HepG2 (cell line): Measurements from ENCODE around the gene ENDOG. TPM values are rescaled to one million over a fixed set of nuclear protein-coding genes. Genes with fewer than 3 reads are reported as not detected.
A peak's percentile ranks its signal among the peaks of the same experiment; 100 is the strongest.

Source experiments
- EED ChIP-seq: sonication (generic); formaldehyde crosslinking; IDR thresholded peaks from 2 replicates; pipeline ENCODE4 v1.5.0; 2020; ENCODE audit warnings: mild to moderate bottlenecking, missing genetic modification reagents
- FOXK2 ChIP-seq: fragments of 450-650 bp; IDR thresholded peaks from 2 replicates; pipeline ENCODE4 v1.6.1; 2016
- KDM5A ChIP-seq: fragments of 200-600 bp; sonication (generic); IDR thresholded peaks from 2 replicates; pipeline ENCODE4 v1.7.0; 2018; ENCODE audit warnings: antibody characterized with exemption, mild to moderate bottlenecking, low read length, borderline replicate concordance
- KLF16 ChIP-seq, 2 experiments: sonication (generic) in 1 of 2; formaldehyde crosslinking in 1 of 2; IDR thresholded peaks; 2 replicates each; pipeline versions ENCODE4 v1.6.1 to v1.8.0; 2016 to 2023; ENCODE audit warnings: missing genetic modification reagents in 2 of 2, missing compliant biosample characterization in 1 of 2
- RBFOX2 ChIP-seq: fragments of 200-400 bp; formaldehyde crosslinking; IDR thresholded peaks from 2 replicates; pipeline ENCODE4 v1.6.1; 2017; ENCODE audit warnings: low read depth, mild to moderate bottlenecking, low read length
- SNAI1 ChIP-seq: sonication (generic); formaldehyde crosslinking; IDR thresholded peaks from 2 replicates; pipeline ENCODE4 v1.5.0; 2020; ENCODE audit warnings: mild to moderate bottlenecking, missing genetic modification reagents, borderline replicate concordance
- ZNF256 ChIP-seq: sonication (generic); formaldehyde crosslinking; conservative IDR thresholded peaks from 2 replicates; pipeline ENCODE4 v1.4.0; 2020; ENCODE audit warnings: missing genetic modification reagents
- ZNF260 ChIP-seq: sonication (generic); formaldehyde crosslinking; IDR thresholded peaks from 2 replicates; pipeline ENCODE4 v1.4.0; 2020; ENCODE audit warnings: missing genetic modification reagents, low read depth, mild to moderate bottlenecking, borderline replicate concordance
- ZNF619 ChIP-seq: sonication (generic); formaldehyde crosslinking; IDR thresholded peaks from 2 replicates; pipeline ENCODE4 v1.4.0; 2020; ENCODE audit warnings: mild to moderate bottlenecking, missing genetic modification reagents
- ZNF674 ChIP-seq: sonication (generic); formaldehyde crosslinking; IDR thresholded peaks from 2 replicates; pipeline ENCODE4 v1.5.0; 2020; ENCODE audit warnings: low read depth, mild to moderate bottlenecking, missing genetic modification reagents
- polyA plus RNA-seq, 8 experiments: library from polyadenylated mRNA; depleted of rRNA in 3 of 8; stranded (reverse) in 7 of 8; unstranded in 1 of 8; fragments of >200 nt; fragmentation: Illumina TruSeq in 4 of 8; extraction: Trizol in 4 of 8; gene quantifications; 2 replicates each; pipeline versions ENCODE4 v1.2.1 to v1.2.3, GENCODE V29; 2011 to 2016; ENCODE audit warnings: low read depth in 4 of 8, missing spikeins in 1 of 8, mixed read lengths in 1 of 8; ENCODE audit not compliant: insufficient read depth in 1 of 8
- total RNA-seq, 5 experiments: library from RNA; depleted of rRNA; stranded (reverse); fragments of >200 nt; fragmentation: Illumina TruSeq; extraction: Trizol; gene quantifications; 2 replicates each; pipeline ENCODE4 v1.2.3, GENCODE V29; 2016; ENCODE audit warnings: low read depth in 1 of 5
- TF ChIP-seq, protein P1 (sequence below): sonication (generic); formaldehyde crosslinking; IDR thresholded peaks from 2 replicates; pipeline ENCODE4 v1.4.0; 2020; ENCODE audit warnings: mild to moderate bottlenecking, missing genetic modification reagents
- TF ChIP-seq, protein P2 (sequence below): IDR thresholded peaks from 2 replicates; pipeline ENCODE4 v1.6.1; 2018; ENCODE audit warnings: missing genetic modification reagents, mild to moderate bottlenecking, missing compliant biosample characterization
- TF ChIP-seq, protein P3 (sequence below): sonication (generic); formaldehyde crosslinking; IDR thresholded peaks from 2 replicates; pipeline ENCODE4 v1.4.0; 2020; ENCODE audit warnings: mild to moderate bottlenecking, missing genetic modification reagents
- TF ChIP-seq, protein P4 (sequence below): sonication (generic); formaldehyde crosslinking; IDR thresholded peaks from 2 replicates; pipeline ENCODE4 v1.4.0; 2020; ENCODE audit warnings: mild to moderate bottlenecking, low read depth, missing genetic modification reagents
- TF ChIP-seq, protein P5 (sequence below): sonication (generic); formaldehyde crosslinking; IDR thresholded peaks from 2 replicates; pipeline ENCODE4 v1.4.0; 2020; ENCODE audit warnings: missing genetic modification reagents

Gene ENDOG
- total and polyA plus RNA-seq, 2 of the 13 experiments (the other 11 are each of a cell fraction or from before 2014, with no cell fraction given), result 26.3 to 28.8 TPM

DNA sequence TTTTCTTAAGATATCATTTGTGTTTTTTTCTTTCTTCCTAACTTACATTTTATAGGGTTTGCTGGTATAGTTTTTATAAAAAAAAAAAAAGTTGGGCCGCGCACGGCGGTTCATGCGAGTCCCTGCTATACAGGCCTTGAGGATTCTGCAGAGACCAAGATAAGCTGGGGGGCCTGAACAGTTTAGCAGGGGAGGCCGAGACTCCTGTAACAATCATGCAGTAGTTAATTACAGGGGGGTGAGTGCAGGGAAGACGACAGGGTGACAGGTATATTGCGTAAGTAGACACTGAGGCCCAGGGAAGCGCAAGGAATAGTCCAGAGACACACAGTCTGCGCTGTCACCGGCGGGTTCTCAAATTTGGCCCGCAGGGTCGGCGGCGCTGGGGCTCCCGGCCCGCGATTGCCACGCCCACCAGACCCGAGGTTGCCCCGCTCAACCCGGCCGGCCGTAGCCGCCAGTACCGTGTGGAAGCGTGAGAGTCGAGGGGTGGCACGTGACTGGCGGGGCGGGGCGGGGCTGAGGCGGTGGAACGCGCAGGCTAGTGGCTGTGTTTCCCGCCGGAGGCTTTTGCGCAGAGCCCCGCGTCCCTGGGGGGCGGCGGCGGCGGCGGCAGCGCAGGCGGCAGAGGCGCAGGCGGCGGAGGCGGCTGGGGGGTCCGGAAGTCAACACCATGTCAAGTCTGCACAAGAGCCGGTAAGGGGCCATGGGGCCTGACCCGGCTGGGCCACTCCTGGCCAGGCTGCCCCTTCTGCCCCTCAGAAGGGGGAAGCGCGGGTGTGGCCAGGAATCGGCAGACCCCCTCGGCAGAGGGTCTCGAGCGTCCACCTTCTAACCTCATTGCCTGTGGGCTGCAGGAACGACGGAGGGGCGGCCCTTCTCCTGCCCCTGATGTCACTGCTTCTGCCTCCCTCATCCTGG is 31.4 kb upstream of the ENDOG start, which contains the start of gene TBC1D13 (continued):
- TF ChIP-seq, protein P1, sequence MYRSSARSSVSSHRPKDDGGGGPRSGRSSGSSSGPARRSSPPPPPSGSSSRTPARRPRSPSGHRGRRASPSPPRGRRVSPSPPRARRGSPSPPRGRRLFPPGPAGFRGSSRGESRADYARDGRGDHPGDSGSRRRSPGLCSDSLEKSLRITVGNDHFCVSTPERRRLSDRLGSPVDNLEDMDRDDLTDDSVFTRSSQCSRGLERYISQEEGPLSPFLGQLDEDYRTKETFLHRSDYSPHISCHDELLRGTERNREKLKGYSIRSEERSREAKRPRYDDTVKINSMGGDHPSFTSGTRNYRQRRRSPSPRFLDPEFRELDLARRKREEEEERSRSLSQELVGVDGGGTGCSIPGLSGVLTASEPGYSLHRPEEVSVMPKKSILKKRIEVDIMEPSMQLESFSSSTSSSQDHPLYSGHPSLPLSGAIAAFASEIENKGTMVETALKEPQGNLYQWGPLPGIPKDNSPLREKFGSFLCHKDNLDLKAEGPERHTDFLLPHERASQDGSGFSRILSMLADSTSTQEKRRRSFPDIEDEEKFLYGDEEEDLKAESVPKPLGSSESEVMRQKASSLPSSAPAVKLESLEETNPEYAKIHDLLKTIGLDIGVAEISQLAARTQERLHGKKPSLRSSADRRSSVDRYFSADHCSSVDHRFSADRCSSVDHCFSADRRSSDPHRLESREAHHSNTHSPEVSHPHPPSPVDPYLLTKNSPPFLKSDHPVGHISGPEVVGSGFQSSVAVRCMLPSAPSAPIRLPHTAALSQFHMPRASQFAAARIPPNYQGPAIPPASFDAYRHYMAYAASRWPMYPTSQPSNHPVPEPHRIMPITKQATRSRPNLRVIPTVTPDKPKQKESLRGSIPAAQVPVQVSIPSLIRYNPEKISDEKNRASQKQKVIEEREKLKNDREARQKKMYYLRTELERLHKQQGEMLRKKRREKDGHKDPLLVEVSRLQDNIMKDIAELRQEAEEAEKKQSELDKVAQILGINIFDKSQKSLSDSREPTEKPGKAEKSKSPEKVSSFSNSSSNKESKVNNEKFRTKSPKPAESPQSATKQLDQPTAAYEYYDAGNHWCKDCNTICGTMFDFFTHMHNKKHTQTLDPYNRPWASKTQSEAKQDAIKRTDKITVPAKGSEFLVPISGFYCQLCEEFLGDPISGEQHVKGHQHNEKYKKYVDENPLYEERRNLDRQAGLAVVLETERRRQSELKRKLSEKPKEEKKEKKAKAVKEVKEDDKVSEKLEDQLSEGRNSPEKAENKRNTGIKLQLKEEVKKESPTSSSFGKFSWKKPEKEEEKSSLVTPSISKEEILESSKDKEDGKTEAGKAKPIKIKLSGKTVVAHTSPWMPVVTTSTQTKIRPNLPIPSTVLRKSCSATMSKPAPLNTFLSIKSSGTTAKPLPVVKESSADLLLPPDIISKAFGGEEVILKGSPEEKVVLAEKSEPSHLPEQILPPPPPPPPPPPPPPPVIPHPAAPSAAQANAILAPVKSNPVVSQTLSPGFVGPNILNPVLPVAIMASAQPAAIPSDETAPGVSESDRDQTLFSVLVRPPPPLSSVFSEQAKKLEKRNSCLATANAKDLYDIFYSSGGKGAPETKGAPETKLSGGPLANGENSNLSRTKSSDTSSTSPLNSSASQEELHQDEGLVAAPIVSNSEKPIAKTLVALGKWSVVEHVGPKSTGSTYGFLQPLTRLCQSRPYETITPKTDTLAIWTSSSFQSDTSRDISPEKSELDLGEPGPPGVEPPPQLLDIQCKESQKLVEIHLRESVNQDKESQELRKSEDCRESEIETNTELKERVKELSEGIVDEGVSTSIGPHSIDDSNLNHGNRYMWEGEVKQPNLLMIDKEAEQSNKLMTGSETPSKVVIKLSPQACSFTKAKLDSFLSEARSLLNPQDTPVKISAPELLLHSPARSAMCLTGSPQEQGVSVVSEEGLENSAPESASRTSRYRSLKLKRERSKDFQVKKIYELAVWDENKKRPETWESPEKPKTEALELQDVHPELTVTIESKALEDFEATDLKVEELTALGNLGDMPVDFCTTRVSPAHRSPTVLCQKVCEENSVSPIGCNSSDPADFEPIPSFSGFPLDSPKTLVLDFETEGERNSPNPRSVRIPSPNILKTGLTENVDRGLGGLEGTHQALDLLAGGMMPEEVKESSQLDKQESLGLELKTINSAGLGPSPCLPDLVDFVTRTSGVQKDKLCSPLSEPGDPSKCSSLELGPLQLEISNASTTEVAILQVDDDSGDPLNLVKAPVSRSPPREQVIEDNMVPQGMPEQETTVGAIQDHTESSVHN (CRISPR knock-in tag), result peak; percentile 73; the same call in 1 of the 2 replicates
- TF ChIP-seq, protein P2, sequence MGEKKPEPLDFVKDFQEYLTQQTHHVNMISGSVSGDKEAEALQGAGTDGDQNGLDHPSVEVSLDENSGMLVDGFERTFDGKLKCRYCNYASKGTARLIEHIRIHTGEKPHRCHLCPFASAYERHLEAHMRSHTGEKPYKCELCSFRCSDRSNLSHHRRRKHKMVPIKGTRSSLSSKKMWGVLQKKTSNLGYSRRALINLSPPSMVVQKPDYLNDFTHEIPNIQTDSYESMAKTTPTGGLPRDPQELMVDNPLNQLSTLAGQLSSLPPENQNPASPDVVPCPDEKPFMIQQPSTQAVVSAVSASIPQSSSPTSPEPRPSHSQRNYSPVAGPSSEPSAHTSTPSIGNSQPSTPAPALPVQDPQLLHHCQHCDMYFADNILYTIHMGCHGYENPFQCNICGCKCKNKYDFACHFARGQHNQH (CRISPR knock-in tag), result peak; percentile 98
- TF ChIP-seq SNAI1 (CRISPR knock-in tag), result peak; percentile 77; the same call in 1 of the 2 replicates
- TF ChIP-seq, protein P3, sequence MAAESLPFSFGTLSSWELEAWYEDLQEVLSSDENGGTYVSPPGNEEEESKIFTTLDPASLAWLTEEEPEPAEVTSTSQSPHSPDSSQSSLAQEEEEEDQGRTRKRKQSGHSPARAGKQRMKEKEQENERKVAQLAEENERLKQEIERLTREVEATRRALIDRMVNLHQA (CRISPR knock-in tag), result no peak
- TF ChIP-seq ZNF619, result peak; percentile 94
- TF ChIP-seq, protein P4, sequence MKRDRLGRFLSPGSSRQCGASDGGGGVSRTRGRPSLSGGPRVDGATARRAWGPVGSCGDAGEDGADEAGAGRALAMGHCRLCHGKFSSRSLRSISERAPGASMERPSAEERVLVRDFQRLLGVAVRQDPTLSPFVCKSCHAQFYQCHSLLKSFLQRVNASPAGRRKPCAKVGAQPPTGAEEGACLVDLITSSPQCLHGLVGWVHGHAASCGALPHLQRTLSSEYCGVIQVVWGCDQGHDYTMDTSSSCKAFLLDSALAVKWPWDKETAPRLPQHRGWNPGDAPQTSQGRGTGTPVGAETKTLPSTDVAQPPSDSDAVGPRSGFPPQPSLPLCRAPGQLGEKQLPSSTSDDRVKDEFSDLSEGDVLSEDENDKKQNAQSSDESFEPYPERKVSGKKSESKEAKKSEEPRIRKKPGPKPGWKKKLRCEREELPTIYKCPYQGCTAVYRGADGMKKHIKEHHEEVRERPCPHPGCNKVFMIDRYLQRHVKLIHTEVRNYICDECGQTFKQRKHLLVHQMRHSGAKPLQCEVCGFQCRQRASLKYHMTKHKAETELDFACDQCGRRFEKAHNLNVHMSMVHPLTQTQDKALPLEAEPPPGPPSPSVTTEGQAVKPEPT (CRISPR knock-in tag), result peak; percentile 75; the same call in 1 of the 2 replicates
- TF ChIP-seq KDM5A, result peak; percentile 96
- peak; percentile 86; the same call in 1 of the 2 replicates for TF ChIP-seq EED (CRISPR knock-in tag)
- peak; percentile 80 for TF ChIP-seq RBFOX2
- no peak for TF ChIP-seq FOXK2
- TF ChIP-seq ZNF260 (CRISPR knock-in tag), result no peak
- peak; percentile 72; the same call in 1 of the 2 replicates for TF ChIP-seq ZNF256 (CRISPR knock-in tag)
- peak in 1 of 2 experiments; percentile 90; a peak in 2 of 4 replicates for TF ChIP-seq KLF16 (CRISPR knock-in tag; IDR thresholded peaks at IDR 0.05)
- peak; percentile 88; the same call in 1 of the 2 replicates for TF ChIP-seq ZNF674
- TF ChIP-seq, protein P5, sequence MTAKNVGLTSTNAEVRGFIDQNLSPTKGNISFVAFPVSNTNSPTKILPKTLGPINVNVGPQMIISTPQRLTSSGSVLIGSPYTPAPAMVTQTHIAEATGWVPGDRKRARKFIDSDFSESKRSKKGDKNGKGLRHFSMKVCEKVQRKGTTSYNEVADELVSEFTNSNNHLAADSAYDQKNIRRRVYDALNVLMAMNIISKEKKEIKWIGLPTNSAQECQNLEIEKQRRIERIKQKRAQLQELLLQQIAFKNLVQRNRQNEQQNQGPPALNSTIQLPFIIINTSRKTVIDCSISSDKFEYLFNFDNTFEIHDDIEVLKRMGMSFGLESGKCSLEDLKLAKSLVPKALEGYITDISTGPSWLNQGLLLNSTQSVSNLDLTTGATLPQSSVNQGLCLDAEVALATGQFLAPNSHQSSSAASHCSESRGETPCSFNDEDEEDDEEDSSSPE (CRISPR knock-in tag), result peak; percentile 95
